ENCODE results near the gene ELOF1. TPM values are rescaled to one million over a fixed set of nuclear protein-coding genes. Genes with fewer than 3 reads are reported as not detected.

Gene ELOF1
- polyA plus RNA-seq, 3 donors = 54.3 to 58.0 (median 57.1) TPM

Other genes with a start within 250 kb of the ELOF1 start
- 10 to 100 TPM; 16.8 to 18.1 (median 17.3) TPM for gene RAB3D, start 219.6 kb downstream of the ELOF1 start, polyA plus RNA-seq (ENCODE audit: insufficient read length in 3 of 3)
- 100 to 1,000 TPM; 144 to 158 (median 156) TPM for gene TMEM205, start 213.0 kb downstream of the ELOF1 start, polyA plus RNA-seq (ENCODE audit: insufficient read length in 3 of 3)
- 10 to 100 TPM; 25.6 to 38.3 (median 33.2) TPM for gene CCDC159, start 212.7 kb downstream of the ELOF1 start, polyA plus RNA-seq (ENCODE audit: insufficient read length in 3 of 3)
- 10 to 100 TPM; 13.6 to 16.0 (median 15.9) TPM for gene PLPPR2, start 203.8 kb downstream of the ELOF1 start, polyA plus RNA-seq (ENCODE audit: insufficient read length in 3 of 3)
- gene SWSAP1, start 184.6 kb downstream of the ELOF1 start, polyA plus RNA-seq (ENCODE audit: insufficient read length in 3 of 3) = 1 to 10 TPM; 3.8 to 4.1 (median 3.8) TPM
- gene EPOR, start 174.9 kb downstream of the ELOF1 start, polyA plus RNA-seq (ENCODE audit: insufficient read length in 3 of 3) = 10 to 100 TPM; 23.7 to 39.3 (median 36.7) TPM
- 100 to 1,000 TPM in 2 of 3 donors, 10 to 100 TPM in 1; 67.6 to 137 (median 119) TPM for gene RGL3, start 139.9 kb downstream of the ELOF1 start, polyA plus RNA-seq (ENCODE audit: insufficient read length in 3 of 3)
- gene ODAD3, start 124.1 kb downstream of the ELOF1 start, polyA plus RNA-seq (ENCODE audit: insufficient read length in 3 of 3) = 1 to 10 TPM; 2.0 to 2.3 (median 2.1) TPM
- 100 to 1,000 TPM; 325 to 395 (median 363) TPM for gene PRKCSH, start 123.6 kb downstream of the ELOF1 start, polyA plus RNA-seq (ENCODE audit: insufficient read length in 3 of 3)
- under 1 TPM; 0.12 to 0.47 (median 0.34) TPM for gene ELAVL3, start 78.2 kb downstream of the ELOF1 start, polyA plus RNA-seq (ENCODE audit: insufficient read length in 3 of 3)
- gene ZNF653, start 53.4 kb downstream of the ELOF1 start, polyA plus RNA-seq (ENCODE audit: insufficient read length in 3 of 3) = 10 to 100 TPM; 10.4 to 11.2 (median 11.0) TPM
- 10 to 100 TPM; 41.8 to 49.0 (median 46.3) TPM for gene ECSIT, start 30.1 kb downstream of the ELOF1 start, polyA plus RNA-seq (ENCODE audit: insufficient read length in 3 of 3)
- gene CNN1, start 20.4 kb downstream of the ELOF1 start, polyA plus RNA-seq (ENCODE audit: insufficient read length in 3 of 3) = 1 to 10 TPM; 3.3 to 4.7 (median 4.5) TPM
- gene ACP5, start 18.4 kb upstream of the ELOF1 start, polyA plus RNA-seq (ENCODE audit: insufficient read length in 3 of 3) = 10 to 100 TPM; 12.8 to 14.9 (median 13.4) TPM
- gene ZNF627, start 38.3 kb upstream of the ELOF1 start, polyA plus RNA-seq (ENCODE audit: insufficient read length in 3 of 3) = 10 to 100 TPM; 39.3 to 43.3 (median 40.8) TPM
- 10 to 100 TPM; 10.9 to 11.8 (median 11.0) TPM for gene ZNF823, start 179.7 kb upstream of the ELOF1 start, polyA plus RNA-seq (ENCODE audit: insufficient read length in 3 of 3)
- gene ZNF441, start 207.8 kb upstream of the ELOF1 start, polyA plus RNA-seq (ENCODE audit: insufficient read length in 3 of 3) = 10 to 100 TPM; 14.2 to 16.9 (median 14.8) TPM
- 1 to 10 TPM; 2.9 to 5.6 (median 5.1) TPM for gene ZNF491, start 239.3 kb upstream of the ELOF1 start, polyA plus RNA-seq (ENCODE audit: insufficient read length in 3 of 3)